ENCODE results near the gene ANO6.

The ANO6 gene

DNA sequence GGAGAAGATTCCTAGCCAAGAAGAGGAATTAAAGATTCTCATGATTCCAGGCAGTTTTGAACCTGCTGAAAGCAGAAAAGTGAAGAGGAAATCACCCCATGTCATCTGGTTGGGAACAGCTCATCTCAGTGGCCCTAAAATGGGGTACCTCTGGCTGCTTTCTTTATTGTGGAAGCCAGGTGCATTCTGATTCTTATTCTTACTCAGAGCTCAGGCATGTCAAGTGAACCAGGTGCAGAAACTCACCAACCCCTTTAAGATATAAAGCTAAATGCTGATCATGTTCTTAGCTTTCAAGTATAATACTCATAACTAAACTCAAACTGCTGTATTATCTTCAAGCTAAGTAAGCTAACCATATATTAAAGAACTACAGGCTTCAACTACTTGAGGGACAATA is 259.7 kb downstream of the ANO6 start:
- no peak for DNase-seq

DNA sequence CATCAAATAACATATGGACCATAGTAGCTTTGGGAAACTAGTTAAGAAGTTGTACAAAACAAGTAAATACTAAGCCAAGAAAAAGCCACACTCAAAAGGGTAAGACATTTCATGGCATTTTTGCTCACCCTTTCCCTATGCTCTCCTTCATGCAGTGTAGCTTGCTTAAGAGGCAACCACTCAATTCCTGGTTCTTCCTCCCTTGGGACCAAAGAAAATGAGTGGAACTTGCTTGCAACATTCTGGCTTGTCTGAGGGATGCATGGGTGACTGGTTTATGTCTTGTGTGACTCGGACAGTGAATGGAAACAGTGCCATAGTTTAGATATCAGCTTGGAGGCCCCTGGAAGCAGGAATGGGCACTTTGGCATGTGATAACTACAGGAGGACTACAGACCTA is 261.6 kb downstream of the ANO6 start:
- no peak for DNase-seq

DNA sequence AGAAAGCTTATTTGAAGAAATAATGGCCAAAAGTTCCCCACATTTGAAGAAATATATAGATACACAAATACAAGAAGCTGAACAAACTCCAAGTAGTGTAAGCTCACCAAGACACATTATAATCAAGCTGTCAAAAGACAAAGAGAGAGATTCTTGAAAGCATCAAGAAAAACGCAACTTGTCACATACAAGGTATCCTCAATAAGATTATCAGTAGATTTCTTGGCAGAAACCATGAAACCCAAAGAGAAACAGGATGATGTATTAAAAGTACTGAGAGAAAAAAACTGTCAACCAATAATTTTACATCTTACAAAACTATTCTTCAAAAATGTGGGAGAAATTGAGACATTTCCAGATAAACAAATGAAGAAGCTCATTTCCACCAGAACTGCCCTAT is 263.0 kb downstream of the ANO6 start:
- DNase-seq, result no peak

DNA sequence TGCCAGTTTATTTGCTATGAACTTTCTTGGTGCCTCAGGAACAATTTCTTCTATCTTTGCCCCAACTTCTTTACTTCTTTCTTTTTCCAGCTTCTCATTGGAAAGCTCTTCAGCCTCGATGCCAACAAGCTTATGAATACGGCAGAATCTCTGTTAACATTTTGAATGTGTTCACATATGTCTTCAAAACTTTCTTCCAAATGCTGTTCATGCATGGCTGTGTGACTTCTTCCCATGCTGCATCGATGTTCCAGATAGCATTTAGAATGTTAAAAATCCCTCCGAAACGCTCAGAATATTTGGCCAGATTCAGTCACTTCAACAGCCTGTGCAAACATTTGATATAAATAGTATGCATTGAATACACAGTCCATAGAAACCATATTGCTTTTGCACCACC is 265.9 kb downstream of the ANO6 start:
- DNase-seq, result no peak

DNA sequence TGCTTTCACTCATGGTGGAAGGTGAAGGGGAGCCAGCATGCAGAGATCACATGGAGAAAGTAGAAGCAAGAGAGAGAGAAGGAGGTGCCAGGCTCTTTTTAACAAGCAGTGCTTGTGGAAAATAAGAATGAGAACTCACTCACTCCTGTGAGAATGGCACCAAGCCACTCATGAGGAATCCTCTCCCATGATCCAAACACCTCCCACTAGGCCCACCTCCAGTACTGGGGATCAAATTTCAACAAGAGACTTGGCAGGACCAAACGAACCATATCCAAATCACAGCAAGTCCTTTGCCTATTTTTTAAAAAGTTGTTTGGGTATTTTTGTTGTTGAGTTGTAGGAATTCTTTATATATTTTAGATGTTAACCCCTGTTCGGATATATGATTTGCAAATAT is 267.7 kb downstream of the ANO6 start:
- no peak for DNase-seq
